ENCODE data around the gene EHBP1L1.
"Not testable (repeated sequence)": the region's sequence is repeated elsewhere in the genome, so short reads cannot be mapped to it uniquely, and the experiment has no call there.

Gene EHBP1L1

DNA sequence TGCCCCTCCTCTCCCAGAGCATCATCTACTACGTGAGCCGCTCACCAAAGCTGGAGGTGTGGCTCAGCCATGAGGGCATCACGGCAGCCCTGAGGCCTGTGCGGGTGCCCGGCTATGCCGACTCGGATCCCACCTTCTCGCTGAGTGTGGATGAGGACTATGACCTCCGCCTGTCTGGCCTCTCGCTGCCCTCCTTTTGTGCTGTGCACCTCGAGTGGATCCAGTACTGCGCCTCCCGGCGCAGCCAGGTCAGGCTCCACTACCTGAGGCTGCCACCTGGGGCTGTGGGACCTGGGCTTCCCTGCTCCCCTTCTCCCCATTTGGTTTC lies 58.2 kb downstream of the EHBP1L1 start:
- no peak for TF ChIP-seq CTCF (IDR thresholded peaks at IDR 0.05)
- Histone ChIP-seq H3K4me3 (no peak overlapping the region), H3K27ac (no peak overlapping the region)
- DNase-seq (ENCODE audit: low spot score): no peak

- no peak for TF ChIP-seq CTCF (IDR thresholded peaks at IDR 0.05)
- no peak overlapping the region for H3K4me3 ChIP-seq
- H3K27ac ChIP-seq: no peak overlapping the region
- no peak for DNase-seq (ENCODE audit: low spot score)
Measured at GRCh38 chr11:65634440-65634839, 58.6 kb downstream of the EHBP1L1 start.

- Histone ChIP-seq H3K27ac (no peak overlapping the region), H3K4me3 (no peak overlapping the region)
- no peak for DNase-seq (ENCODE audit: low spot score)
- no peak for TF ChIP-seq CTCF (IDR thresholded peaks at IDR 0.05)
Measured at GRCh38 chr11:65634905-65635731, 59.3 kb downstream of the EHBP1L1 start.

GRCh38 chr11:65636108-65637031 lies 60.5 kb downstream of the EHBP1L1 start:
- Histone ChIP-seq H3K4me3 (no peak overlapping the region), H3K27ac (no peak overlapping the region)
- DNase-seq (ENCODE audit: low spot score): no peak
- TF ChIP-seq CTCF (IDR thresholded peaks at IDR 0.05): no peak

GRCh38 chr11:65637032-65637557 lies 61.2 kb downstream of the EHBP1L1 start:
- H3K27ac ChIP-seq: peak overlapping the region; percentile 50 to 97
- H3K4me3 ChIP-seq: no peak overlapping the region
- no peak for DNase-seq (ENCODE audit: low spot score)
- TF ChIP-seq CTCF (IDR thresholded peaks at IDR 0.05): no peak

GRCh38 chr11:65637794-65638419 lies 62.1 kb downstream of the EHBP1L1 start, which contains the start of gene SIPA1:
Gene SIPA1, plus strand, starts transcription at chr11:65638101. Its CDS starts 2,821 bp downstream, at chr11:65640922.
- peak within 1 kb of the TSS; percentile 96 for H3K4me3 ChIP-seq
- DNase-seq (ENCODE audit: low spot score): peak; percentile 83
- no peak for TF ChIP-seq CTCF (IDR thresholded peaks at IDR 0.05)
- peak within 1 kb of the TSS; percentile 50 to 97 for H3K27ac ChIP-seq

DNA sequence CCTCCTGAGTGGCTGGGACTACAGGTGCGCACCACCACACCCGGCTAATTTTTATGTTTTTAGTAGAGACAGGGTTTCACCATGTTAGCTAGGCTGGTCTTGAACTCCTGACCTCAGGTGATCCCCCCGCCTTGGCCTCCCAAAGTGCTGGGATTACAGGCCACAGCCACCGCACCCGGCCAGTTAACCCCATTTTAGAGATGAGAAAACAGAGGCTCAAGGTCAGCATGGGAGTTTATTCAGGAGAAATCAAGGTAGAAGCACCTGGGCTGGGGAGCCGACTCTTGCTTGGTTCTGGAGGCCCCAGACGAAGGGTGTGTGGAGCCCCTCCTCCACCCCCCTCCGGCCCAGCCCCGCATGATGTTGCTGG lies 63.4 kb downstream of the EHBP1L1 start:
- DNase-seq (ENCODE audit: low spot score): not testable (repeated sequence)
- peak overlapping the region; percentile 96 for H3K4me3 ChIP-seq
- H3K27ac ChIP-seq: peak overlapping the region in 1 of 2 donors; percentile 97
